C4-2B (cell line): ENCODE results near the gene CEP250.

ENCODE experiments used
- H3K27ac ChIP-seq: fragments of 450-650 bp; 2 replicates; pipeline ENCODE4 v1.5.1; 2017
- CTCF ChIP-seq: fragments of 450-650 bp; conservative IDR thresholded peaks from 2 replicates; pipeline ENCODE4 v1.5.1; 2017; ENCODE audit warnings: mild to moderate bottlenecking
- ZFX ChIP-seq: fragments of 450-650 bp; IDR thresholded peaks from 2 replicates; pipeline ENCODE4 v1.6.1; 2017

CEP250 gene

GRCh38 chr20:35497780-35498189 lies 42.4 kb downstream of the CEP250 start:
- no peak overlapping the region for H3K27ac ChIP-seq
- TF ChIP-seq CTCF (no peak), ZFX (no peak)

DNA sequence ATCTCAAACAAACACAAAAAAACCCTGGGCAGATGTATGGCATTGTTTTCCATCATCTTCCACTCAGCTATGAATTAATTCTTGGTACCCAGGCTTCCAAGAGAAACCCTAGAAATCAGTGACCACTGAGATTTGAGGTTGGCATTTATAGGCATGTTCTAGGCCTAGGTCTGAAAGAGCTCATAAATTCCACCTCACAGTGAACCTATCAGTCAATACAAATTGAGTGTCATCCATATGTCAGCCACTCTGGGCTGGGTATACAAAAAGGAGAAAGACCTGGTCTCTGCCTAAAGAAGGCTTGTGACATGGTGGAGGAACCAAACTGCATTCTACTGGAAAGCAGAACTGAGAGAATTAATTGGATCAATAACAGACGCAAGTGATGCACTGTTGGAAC lies 43.9 kb downstream of the CEP250 start:
- TF ChIP-seq CTCF: no peak
- no peak for TF ChIP-seq ZFX
- H3K27ac ChIP-seq: no peak overlapping the region

- no peak for TF ChIP-seq ZFX
- TF ChIP-seq CTCF: no peak
- no peak overlapping the region for H3K27ac ChIP-seq
These were observed 47.0 kb downstream of the CEP250 start for GRCh38 chr20:35502352-35502751.

- no peak for TF ChIP-seq CTCF
- H3K27ac ChIP-seq: no peak overlapping the region
These were observed 47.9 kb downstream of the CEP250 start for GRCh38 chr20:35503281-35503680.

DNA sequence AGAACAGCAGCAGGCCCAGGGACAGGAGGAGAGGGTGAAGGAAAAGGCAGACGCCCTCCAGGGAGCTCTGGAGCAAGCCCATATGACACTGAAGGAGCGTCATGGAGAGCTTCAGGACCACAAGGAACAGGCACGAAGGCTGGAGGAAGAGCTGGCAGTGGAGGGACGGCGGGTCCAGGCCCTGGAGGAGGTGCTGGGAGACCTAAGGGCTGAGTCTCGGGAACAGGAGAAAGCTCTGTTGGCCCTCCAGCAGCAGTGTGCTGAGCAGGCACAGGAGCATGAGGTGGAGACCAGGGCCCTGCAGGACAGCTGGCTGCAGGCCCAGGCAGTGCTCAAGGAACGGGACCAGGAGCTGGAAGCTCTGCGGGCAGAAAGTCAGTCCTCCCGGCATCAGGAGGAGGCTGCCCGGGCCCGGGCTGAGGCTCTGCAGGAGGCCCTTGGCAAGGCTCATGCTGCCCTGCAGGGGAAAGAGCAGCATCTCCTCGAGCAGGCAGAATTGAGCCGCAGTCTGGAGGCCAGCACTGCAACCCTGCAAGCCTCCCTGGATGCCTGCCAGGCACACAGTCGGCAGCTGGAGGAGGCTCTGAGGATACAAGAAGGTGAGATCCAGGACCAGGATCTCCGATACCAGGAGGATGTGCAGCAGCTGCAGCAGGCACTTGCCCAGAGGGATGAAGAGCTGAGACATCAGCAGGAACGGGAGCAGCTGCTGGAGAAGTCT lies 48.6 kb downstream of the CEP250 start:
- H3K27ac ChIP-seq: no peak overlapping the region

GRCh38 chr20:35504751-35505150 lies 49.4 kb downstream of the CEP250 start:
- no peak overlapping the region for H3K27ac ChIP-seq
- no peak for TF ChIP-seq CTCF
- TF ChIP-seq ZFX: no peak

More for the DNA sequence above, 48.6 kb downstream of the CEP250 start:
- no peak for TF ChIP-seq ZFX
- no peak for TF ChIP-seq CTCF

DNA sequence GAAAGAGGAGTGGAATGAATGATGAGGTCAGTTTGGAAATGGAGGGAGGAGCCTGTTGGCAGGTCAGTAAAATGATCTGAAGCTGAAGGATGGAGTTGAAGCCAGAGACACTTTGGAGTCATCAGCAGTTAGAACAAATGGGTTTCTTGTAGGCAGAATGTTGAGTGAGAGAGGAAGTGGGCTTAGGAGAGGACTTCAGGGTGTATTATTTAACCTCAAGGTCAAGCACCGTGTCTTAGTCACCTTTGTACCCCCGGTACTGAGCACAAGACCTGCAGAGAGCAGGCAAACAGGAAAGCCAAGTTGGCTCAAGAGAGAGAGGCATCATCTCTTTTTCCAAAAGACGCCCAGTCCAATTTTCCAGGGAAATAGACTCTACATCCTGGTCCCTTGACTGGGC lies 50.8 kb downstream of the CEP250 start:
- TF ChIP-seq ZFX (no peak), CTCF (no peak)

More for the DNA sequence above, 50.8 kb downstream of the CEP250 start:
- no peak overlapping the region for H3K27ac ChIP-seq
